ENCODE results near the gene RING1.

DNA sequence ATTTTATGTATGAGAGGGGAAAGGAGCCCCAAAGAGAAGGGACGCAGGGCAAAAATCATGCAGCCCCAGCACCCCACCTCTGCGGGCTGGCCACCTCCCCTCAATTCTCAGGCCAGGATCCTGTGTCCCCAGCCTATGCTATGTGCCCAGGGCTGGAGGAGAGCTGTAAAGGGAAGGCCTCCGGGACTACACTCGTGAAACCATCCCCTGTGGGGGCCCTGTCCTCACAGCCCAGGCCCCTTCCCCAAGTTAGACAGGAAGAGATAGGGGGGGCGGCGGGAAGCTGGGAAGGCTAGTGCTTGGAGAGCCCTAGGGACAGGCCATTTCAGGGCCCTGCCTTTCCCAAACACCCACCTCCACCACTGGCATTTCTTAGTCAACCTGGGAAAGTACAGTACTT, 14.7 kb upstream of the RING1 start:
- no peak for TF ChIP-seq POLR2AphosphoS5 (IDR thresholded peaks at IDR 0.05; ENCODE audit: low read depth, low read length)
- TF ChIP-seq TAF1 (IDR thresholded peaks at IDR 0.05; ENCODE audit: borderline replicate concordance, insufficient read depth, low read length), result no peak
- TF ChIP-seq, protein P1, sequence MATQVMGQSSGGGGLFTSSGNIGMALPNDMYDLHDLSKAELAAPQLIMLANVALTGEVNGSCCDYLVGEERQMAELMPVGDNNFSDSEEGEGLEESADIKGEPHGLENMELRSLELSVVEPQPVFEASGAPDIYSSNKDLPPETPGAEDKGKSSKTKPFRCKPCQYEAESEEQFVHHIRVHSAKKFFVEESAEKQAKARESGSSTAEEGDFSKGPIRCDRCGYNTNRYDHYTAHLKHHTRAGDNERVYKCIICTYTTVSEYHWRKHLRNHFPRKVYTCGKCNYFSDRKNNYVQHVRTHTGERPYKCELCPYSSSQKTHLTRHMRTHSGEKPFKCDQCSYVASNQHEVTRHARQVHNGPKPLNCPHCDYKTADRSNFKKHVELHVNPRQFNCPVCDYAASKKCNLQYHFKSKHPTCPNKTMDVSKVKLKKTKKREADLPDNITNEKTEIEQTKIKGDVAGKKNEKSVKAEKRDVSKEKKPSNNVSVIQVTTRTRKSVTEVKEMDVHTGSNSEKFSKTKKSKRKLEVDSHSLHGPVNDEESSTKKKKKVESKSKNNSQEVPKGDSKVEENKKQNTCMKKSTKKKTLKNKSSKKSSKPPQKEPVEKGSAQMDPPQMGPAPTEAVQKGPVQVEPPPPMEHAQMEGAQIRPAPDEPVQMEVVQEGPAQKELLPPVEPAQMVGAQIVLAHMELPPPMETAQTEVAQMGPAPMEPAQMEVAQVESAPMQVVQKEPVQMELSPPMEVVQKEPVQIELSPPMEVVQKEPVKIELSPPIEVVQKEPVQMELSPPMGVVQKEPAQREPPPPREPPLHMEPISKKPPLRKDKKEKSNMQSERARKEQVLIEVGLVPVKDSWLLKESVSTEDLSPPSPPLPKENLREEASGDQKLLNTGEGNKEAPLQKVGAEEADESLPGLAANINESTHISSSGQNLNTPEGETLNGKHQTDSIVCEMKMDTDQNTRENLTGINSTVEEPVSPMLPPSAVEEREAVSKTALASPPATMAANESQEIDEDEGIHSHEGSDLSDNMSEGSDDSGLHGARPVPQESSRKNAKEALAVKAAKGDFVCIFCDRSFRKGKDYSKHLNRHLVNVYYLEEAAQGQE (IDR thresholded peaks at IDR 0.05; ENCODE audit: insufficient read depth in 1 of 2, low read depth in 2 of 2, low read length in 2 of 2), result no peak

Data from PFSK-1 (cell line).